Measurements from ENCODE around the gene ZNF44.
"Not testable (repeated sequence)": the region's sequence is repeated elsewhere in the genome, so short reads cannot be mapped to it uniquely, and the experiment has no call there.

The ZNF44 gene

GRCh38 chr19:12294249-12295158 is at the start of gene ZNF44:
Gene ZNF44, minus strand, starts transcription at chr19:12294883. Its CDS starts 189 bp downstream, at chr19:12294694.
- no peaks in the 10 kb centered on the region for H3K36me3 ChIP-seq (ENCODE audit: control insufficient read depth in 2 of 2, insufficient read depth in 2 of 2, low read length in 2 of 2)
- H3K4me1 ChIP-seq (ENCODE audit: control insufficient read depth in 2 of 2, insufficient read depth in 2 of 2, low read length in 2 of 2): peaks cover 9 to 15% of the 10 kb centered on the region in 2 donors

GRCh38 chr19:12333162-12334159 is 38.8 kb upstream of the ZNF44 start, which contains the start of gene ZNF563:
Gene ZNF563, minus strand, starts transcription at chr19:12333633. Its CDS starts 151 bp downstream, at chr19:12333482.
- Histone ChIP-seq H3K9me3 (ENCODE audit: control insufficient read depth in 2 of 2, low read length in 2 of 2) (no peaks in the 10 kb centered on the region), H3K36me3 (ENCODE audit: control insufficient read depth in 2 of 2, insufficient read depth in 2 of 2, low read length in 2 of 2) (no peaks in the 10 kb centered on the region), H3K27me3 (ENCODE audit: control insufficient read depth in 2 of 2, insufficient read depth in 2 of 2, low read length in 2 of 2) (no peaks in the 10 kb centered on the region), H3K27ac (ENCODE audit: low read depth in 2 of 2, low read length in 2 of 2) (peak within 1 kb of the TSS; percentile 93 to 94), H3K9ac (ENCODE audit: low read depth in 1 of 2, low read length in 2 of 2) (peak within 1 kb of the TSS; percentile 93 to 95), H3K4me3 (ENCODE audit: low read length in 2 of 2) (peak within 1 kb of the TSS; percentile 91 to 92), H3K4me1 (ENCODE audit: control insufficient read depth in 2 of 2, insufficient read depth in 2 of 2, low read length in 2 of 2) (peaks cover 14 to 24% of the 10 kb centered on the region in 2 donors)

More at GRCh38 chr19:12294249-12295158, at the start of gene ZNF44:
- peak within 1 kb of the TSS; percentile 77 to 94 for H3K4me3 ChIP-seq (ENCODE audit: low read length in 2 of 2)
- H3K9me3 ChIP-seq (ENCODE audit: control insufficient read depth in 2 of 2, low read length in 2 of 2): no peaks in the 10 kb centered on the region
- no peaks in the 10 kb centered on the region for H3K27me3 ChIP-seq (ENCODE audit: control insufficient read depth in 2 of 2, insufficient read depth in 2 of 2, low read length in 2 of 2)
- H3K27ac ChIP-seq (ENCODE audit: low read depth in 2 of 2, low read length in 2 of 2): peak within 1 kb of the TSS; percentile 97 to 98
- H3K9ac ChIP-seq (ENCODE audit: low read depth in 1 of 2, low read length in 2 of 2): peak within 1 kb of the TSS; percentile 94 to 98

- no peak overlapping the region for H3K27ac ChIP-seq (ENCODE audit: low read depth in 2 of 2, low read length in 2 of 2)
- H3K9ac ChIP-seq (ENCODE audit: low read depth in 1 of 2, low read length in 2 of 2): no peak overlapping the region
- H3K36me3 ChIP-seq (ENCODE audit: control insufficient read depth in 2 of 2, insufficient read depth in 2 of 2, low read length in 2 of 2): no peaks in the 10 kb centered on the region
- H3K4me3 ChIP-seq (ENCODE audit: low read length in 2 of 2): no peak overlapping the region
- H3K9me3 ChIP-seq (ENCODE audit: control insufficient read depth in 2 of 2, low read length in 2 of 2): no peaks in the 10 kb centered on the region
- H3K27me3 ChIP-seq (ENCODE audit: control insufficient read depth in 2 of 2, insufficient read depth in 2 of 2, low read length in 2 of 2): no peaks in the 10 kb centered on the region
- H3K4me1 ChIP-seq (ENCODE audit: control insufficient read depth in 2 of 2, insufficient read depth in 2 of 2, low read length in 2 of 2): peaks cover 14 to 24% of the 10 kb centered on the region in 2 donors
These were observed 36.7 kb upstream of the ZNF44 start for GRCh38 chr19:12331211-12331941.

DNA sequence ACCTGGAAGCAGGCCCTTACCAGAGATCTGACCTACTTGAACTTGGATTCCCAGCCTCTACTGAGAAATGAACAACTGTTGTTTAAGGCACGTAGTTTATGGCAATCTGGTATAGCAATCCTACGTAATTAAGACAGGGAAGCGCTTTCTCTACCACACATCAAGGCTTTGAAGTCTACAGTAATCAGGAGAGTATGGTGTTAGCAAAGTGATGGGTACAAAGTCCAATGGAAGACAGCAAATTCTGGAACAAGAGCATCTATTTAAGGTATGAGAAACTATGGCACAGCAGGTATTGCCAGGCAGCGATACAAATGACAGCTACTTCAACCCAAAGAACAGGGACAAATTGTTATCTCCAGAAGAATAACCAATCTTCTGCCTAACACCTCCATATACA is 35.7 kb upstream of the ZNF44 start:
- no peaks in the 10 kb centered on the region for H3K27me3 ChIP-seq (ENCODE audit: control insufficient read depth in 2 of 2, insufficient read depth in 2 of 2, low read length in 2 of 2)
- peak overlapping the region in 1 of 2 donors; percentile 3 for H3K4me3 ChIP-seq (ENCODE audit: low read length in 2 of 2)

GRCh38 chr19:12325690-12326089 is 31.0 kb upstream of the ZNF44 start:
- Histone ChIP-seq H3K27ac (ENCODE audit: low read depth in 2 of 2, low read length in 2 of 2) (no peak overlapping the region), H3K4me3 (ENCODE audit: low read length in 2 of 2) (no peak overlapping the region), H3K4me1 (ENCODE audit: control insufficient read depth in 2 of 2, insufficient read depth in 2 of 2, low read length in 2 of 2) (peaks cover 4 to 8% of the 10 kb centered on the region in 2 donors), H3K9ac (ENCODE audit: low read depth in 1 of 2, low read length in 2 of 2) (no peak overlapping the region), H3K36me3 (ENCODE audit: control insufficient read depth in 2 of 2, insufficient read depth in 2 of 2, low read length in 2 of 2) (peaks cover 3 to 7% of the 10 kb centered on the region in 2 donors), H3K9me3 (ENCODE audit: control insufficient read depth in 2 of 2, low read length in 2 of 2) (peaks cover 4 to 11% of the 10 kb centered on the region in 2 donors), H3K27me3 (ENCODE audit: control insufficient read depth in 2 of 2, insufficient read depth in 2 of 2, low read length in 2 of 2) (no peaks in the 10 kb centered on the region)

More for the DNA sequence above, 35.7 kb upstream of the ZNF44 start:
- Histone ChIP-seq H3K9ac (ENCODE audit: low read depth in 1 of 2, low read length in 2 of 2) (no peak overlapping the region), H3K36me3 (ENCODE audit: control insufficient read depth in 2 of 2, insufficient read depth in 2 of 2, low read length in 2 of 2) (no peaks in the 10 kb centered on the region), H3K4me1 (ENCODE audit: control insufficient read depth in 2 of 2, insufficient read depth in 2 of 2, low read length in 2 of 2) (peaks cover 14 to 24% of the 10 kb centered on the region in 2 donors), H3K27ac (ENCODE audit: low read depth in 2 of 2, low read length in 2 of 2) (peak overlapping the region in 1 of 2 donors; percentile 28), H3K9me3 (ENCODE audit: control insufficient read depth in 2 of 2, low read length in 2 of 2) (no peaks in the 10 kb centered on the region)

DNA sequence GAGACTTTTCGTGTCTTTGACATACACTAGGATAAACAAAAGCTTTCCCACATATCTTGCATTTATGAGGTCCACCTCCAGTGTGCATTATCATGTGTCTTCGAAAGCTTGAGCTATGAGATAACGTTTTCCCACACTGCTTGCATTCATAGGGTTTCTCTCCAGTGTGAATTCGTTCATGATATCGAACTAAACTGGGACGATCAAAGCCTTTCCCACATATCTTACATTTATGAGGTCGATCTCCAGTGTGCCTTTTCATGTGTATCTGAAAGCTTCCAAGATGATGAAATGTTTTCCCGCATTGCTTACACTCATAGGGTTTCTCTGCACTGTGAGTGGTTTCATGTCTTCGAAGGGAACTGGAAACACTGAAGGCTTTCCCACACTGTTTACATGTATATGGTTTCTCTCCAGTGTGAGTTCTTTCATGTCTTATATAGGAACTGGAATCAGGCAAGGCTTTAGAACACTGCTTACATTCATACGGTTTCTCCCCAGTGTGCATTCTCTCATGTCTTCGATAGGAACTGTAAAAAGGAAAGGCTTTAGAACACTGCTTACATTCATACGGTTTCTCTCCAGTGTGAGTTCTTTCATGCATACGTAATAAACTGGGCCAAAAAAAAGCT is 24.2 kb upstream of the ZNF44 start:
- no peak overlapping the region for H3K9ac ChIP-seq (ENCODE audit: low read depth in 1 of 2, low read length in 2 of 2)
- H3K27ac ChIP-seq (ENCODE audit: low read depth in 2 of 2, low read length in 2 of 2): no peak overlapping the region
- H3K9me3 ChIP-seq (ENCODE audit: control insufficient read depth in 2 of 2, low read length in 2 of 2): peaks cover 12 to 23% of the 10 kb centered on the region in 2 donors
- no peak overlapping the region for H3K4me3 ChIP-seq (ENCODE audit: low read length in 2 of 2)
- H3K36me3 ChIP-seq (ENCODE audit: control insufficient read depth in 2 of 2, insufficient read depth in 2 of 2, low read length in 2 of 2): peaks cover 20 to 26% of the 10 kb centered on the region in 2 donors
- H3K4me1 ChIP-seq (ENCODE audit: control insufficient read depth in 2 of 2, insufficient read depth in 2 of 2, low read length in 2 of 2): no peaks in the 10 kb centered on the region
- no peaks in the 10 kb centered on the region for H3K27me3 ChIP-seq (ENCODE audit: control insufficient read depth in 2 of 2, insufficient read depth in 2 of 2, low read length in 2 of 2)

DNA sequence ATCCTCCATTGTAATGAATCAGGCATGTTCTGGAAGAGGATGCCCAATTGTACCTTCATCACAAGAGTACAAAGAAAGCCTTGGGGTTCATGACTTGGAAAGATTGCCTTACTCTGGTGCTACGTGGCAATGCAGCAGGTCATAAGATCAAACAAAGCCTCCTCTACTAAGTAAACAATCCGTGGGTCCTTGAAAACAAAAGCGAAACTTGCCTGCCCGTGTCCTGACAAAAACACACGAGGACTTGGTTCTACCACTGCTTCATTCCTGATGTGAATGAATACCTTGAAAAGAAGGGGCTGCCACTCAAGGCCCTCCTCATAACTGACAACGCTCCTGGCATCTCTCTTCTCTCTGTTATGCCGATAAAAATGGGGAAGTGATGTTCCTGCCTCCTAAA is 19.9 kb upstream of the ZNF44 start:
- Histone ChIP-seq H3K27ac (ENCODE audit: low read depth in 2 of 2, low read length in 2 of 2) (no peak overlapping the region), H3K36me3 (ENCODE audit: control insufficient read depth in 2 of 2, insufficient read depth in 2 of 2, low read length in 2 of 2) (peaks cover 11% of the 10 kb centered on the region in 2 donors), H3K4me1 (ENCODE audit: control insufficient read depth in 2 of 2, insufficient read depth in 2 of 2, low read length in 2 of 2) (no peaks in the 10 kb centered on the region), H3K4me3 (ENCODE audit: low read length in 2 of 2) (peak overlapping the region in 1 of 2 donors; percentile 39), H3K9me3 (ENCODE audit: control insufficient read depth in 2 of 2, low read length in 2 of 2) (peaks cover 7 to 11% of the 10 kb centered on the region in 2 donors), H3K27me3 (ENCODE audit: control insufficient read depth in 2 of 2, insufficient read depth in 2 of 2, low read length in 2 of 2) (no peaks in the 10 kb centered on the region), H3K9ac (ENCODE audit: low read depth in 1 of 2, low read length in 2 of 2) (no peak overlapping the region)

DNA sequence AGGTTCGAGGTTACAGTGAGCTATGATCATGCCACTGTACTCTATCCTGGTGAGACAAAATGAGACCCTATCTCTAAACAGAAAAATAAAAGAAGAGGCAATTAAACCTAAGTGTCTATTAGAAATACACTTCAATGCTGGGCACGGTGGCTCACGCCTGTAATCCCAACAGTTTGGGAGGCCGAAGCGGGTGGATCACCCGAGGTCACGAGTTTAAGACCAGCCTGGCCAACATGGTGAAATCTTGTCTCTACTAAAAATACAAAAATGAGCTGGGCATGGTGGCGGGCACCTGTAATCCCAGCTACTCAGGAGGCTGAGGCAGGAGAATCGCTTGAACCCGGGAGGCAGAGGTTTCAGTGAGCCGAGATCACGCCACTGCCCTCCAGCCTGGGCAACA is 14.2 kb upstream of the ZNF44 start:
- H3K4me3 ChIP-seq (ENCODE audit: low read length in 2 of 2); H3K4me1 ChIP-seq (ENCODE audit: control insufficient read depth in 2 of 2, insufficient read depth in 2 of 2, low read length in 2 of 2); H3K27me3 ChIP-seq (ENCODE audit: control insufficient read depth in 2 of 2, insufficient read depth in 2 of 2, low read length in 2 of 2); H3K9ac ChIP-seq (ENCODE audit: low read depth in 1 of 2, low read length in 2 of 2); H3K27ac ChIP-seq (ENCODE audit: low read depth in 2 of 2, low read length in 2 of 2); H3K36me3 ChIP-seq (ENCODE audit: control insufficient read depth in 2 of 2, insufficient read depth in 2 of 2, low read length in 2 of 2); H3K9me3 ChIP-seq (ENCODE audit: control insufficient read depth in 2 of 2, low read length in 2 of 2): not testable (repeated sequence)

DNA sequence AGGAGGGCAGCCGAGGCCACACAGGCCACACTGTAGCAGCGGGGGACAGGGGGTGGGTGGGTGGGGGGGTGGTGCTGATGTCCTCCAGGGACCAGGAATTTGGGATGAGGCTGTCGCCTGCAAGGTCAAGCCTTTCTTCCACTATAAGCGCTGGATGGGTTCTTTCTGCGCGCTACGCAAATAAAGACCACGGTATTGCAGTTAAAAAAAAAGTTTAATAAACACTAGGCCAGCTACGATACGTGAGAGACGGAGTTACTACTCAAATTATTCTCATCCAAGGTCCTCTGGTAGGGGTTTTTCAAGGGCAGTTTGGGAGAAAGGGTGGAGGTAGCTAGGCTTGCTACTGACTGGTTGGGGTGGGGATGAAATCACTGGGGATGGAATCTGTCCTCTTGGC is 508 bp upstream of the ZNF44 start:
- Histone ChIP-seq H3K27ac (ENCODE audit: low read depth in 2 of 2, low read length in 2 of 2) (peak overlapping the region; percentile 97 to 98), H3K36me3 (ENCODE audit: control insufficient read depth in 2 of 2, insufficient read depth in 2 of 2, low read length in 2 of 2) (no peaks in the 10 kb centered on the region), H3K9me3 (ENCODE audit: control insufficient read depth in 2 of 2, low read length in 2 of 2) (no peaks in the 10 kb centered on the region), H3K4me1 (ENCODE audit: control insufficient read depth in 2 of 2, insufficient read depth in 2 of 2, low read length in 2 of 2) (peaks cover 9 to 15% of the 10 kb centered on the region in 2 donors), H3K9ac (ENCODE audit: low read depth in 1 of 2, low read length in 2 of 2) (peak overlapping the region; percentile 94 to 98), H3K4me3 (ENCODE audit: low read length in 2 of 2) (peak overlapping the region; percentile 77 to 94), H3K27me3 (ENCODE audit: control insufficient read depth in 2 of 2, insufficient read depth in 2 of 2, low read length in 2 of 2) (no peaks in the 10 kb centered on the region)
